NCI-H187 treated with DMSO at 0.1 percent for 48 hours (cell line): Measurements from ENCODE around the gene RCE1.

Experiments used
- DNase-seq: peaks from one replicate; lab custom pipeline; 2025; lab: John Stamatoyannopoulos, UW

RCE1 gene

GRCh38 chr11:66868726-66869566, 25.7 kb downstream of the RCE1 start:
- DNase-seq, result no peak

- no peak for DNase-seq
These were observed 26.3 kb downstream of the RCE1 start for GRCh38 chr11:66869567-66869870.

DNA sequence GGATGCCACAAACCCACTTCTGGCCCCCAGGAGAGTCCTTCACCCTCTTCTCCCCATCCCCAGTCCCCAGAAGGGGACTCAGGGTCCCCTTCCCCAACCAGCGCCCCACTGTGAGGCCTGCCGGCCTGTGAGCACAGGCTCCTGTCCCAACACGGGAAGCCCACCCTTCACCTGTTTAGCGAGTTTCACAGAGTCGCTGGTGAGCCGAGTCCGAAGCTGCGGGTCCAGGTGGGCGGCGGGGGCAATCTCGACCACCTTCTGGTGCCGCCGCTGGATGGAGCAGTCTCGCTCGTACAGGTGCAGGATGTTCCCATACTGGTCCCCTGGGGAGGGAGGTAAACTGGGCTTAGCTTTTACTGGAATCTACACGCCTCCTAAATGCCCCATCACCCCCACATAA, 26.9 kb downstream of the RCE1 start:
- no peak for DNase-seq

GRCh38 chr11:66870616-66871520, 27.6 kb downstream of the RCE1 start:
- DNase-seq, result no peak

DNA sequence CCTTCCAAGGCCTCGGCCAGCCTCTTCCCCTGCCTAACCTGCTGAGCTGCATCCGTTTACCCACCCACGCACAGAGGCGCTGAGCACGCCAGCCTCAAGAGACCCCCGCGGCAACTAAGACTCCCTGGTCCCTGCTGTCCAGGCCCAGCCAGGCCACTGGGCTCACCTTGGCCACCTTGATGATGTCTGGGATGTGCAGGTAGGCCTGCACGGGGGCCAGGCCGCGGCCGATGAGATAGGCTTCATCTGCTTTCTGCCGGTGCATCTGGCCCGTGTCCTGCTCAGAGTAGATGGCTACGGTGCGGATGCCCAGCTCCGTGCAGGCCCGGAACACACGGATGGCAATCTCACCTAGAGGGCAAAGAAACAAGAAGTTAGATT, 28.3 kb downstream of the RCE1 start:
- DNase-seq, result no peak

GRCh38 chr11:66874232-66874631, 31.0 kb downstream of the RCE1 start:
- no peak for DNase-seq

- DNase-seq, result no peak
These were observed 32.1 kb downstream of the RCE1 start for GRCh38 chr11:66875378-66875777.

DNA sequence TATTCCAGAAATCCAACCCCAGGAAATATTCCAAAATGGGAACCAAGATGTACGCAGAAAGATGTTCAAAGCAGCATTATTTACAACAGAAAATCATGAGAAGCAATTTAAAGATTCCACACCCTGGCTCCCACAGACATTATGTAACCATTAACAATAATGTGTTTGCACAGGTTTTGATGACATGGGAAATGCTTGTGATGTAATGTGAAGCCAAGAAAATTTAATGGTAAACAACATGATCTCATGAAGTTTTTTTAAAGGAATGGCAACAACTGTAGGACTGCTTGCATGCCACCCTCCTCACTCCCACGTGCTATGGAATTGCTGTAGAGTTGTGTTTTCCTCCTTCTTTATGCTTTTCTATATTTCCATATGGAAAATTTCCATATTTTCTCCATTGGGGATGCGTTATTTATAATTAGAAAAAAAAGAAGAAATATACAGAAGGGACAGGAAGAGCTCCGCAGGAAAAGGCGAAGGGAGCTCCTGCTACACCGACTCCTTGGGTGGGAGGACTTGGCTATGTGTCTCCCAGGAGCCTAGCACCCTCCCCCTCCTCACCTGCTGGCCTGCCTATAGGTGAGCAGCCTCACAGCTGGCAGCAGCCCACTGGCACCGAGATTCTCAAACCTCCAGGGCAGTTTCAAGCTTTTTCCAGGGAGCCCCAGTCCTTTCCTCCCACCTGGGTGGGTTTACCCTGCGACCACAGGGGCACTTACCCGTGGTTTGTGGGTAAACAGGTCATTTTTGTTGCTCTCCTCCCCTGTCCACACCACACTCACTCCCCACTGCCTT, 34.5 kb downstream of the RCE1 start:
- no peak for DNase-seq

- no peak for DNase-seq
These were observed 35.2 kb downstream of the RCE1 start for GRCh38 chr11:66878474-66878873.

GRCh38 chr11:66879000-66879399, 35.8 kb downstream of the RCE1 start:
- no peak for DNase-seq

DNA sequence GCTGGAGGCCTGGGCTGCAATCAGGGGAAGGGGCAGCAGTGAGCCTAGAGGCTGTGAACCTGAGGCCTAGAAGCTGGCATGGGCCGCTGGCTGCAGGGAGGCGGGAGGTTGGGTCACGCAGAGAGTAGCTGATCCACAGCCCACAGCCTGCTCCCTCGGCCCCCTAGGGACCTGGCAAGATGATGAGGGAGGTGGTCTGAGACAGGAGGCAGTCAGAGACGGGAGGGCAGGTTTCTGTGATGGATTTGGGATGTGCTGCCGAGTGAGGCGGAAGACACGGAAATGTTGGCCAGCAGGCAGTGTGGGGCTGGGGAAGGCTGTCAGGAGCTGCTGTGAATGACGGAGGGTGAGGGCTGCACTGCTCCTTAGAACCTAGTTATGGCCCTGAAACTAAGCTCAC, 36.3 kb downstream of the RCE1 start:
- no peak for DNase-seq

GRCh38 chr11:66879999-66880398, 36.8 kb downstream of the RCE1 start:
- DNase-seq, result no peak

DNA sequence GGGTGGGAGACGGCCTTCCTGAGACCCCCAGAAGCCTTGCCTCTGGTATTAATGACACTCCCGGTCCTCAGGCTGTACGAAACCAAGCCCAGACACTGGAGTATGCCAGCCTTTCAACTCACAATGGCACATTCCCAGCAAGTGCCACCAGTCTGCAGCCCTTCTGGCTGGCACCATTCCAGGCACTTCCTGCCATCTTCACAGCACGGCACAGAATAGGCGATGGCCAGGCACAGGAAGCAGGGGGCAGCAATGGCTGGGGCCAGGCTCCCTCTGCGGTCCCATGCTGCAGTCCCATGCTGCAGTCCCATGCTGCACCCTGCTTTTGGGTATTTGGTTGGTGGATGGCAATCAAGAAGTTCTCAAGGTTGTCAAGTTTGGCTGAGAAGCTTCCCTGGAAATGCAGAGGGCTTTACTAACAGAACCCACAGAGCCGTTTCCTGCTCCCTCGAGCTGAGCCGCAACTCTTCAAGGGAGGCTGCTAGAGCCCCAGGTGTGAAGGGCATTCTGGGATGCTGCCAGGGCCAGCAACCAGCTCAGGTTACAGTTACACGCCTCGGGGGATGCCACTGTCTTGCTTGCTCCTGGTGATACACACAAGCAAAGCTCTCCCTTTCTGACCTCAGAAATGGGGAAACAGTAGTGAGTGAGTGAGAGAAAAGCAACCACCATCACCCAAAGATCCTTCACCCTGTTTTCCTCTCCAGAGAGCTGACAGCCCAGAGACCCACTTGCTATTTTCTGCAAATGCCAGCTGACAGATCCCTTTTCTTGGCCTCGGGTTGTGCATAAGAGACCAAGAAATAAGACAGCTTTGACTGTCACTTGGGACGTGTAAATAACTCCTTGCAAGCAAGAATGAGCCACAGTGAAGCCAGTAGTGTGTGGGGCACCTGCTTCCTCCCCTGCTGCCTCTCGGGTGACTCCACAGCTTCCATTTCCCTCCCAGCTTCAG, 37.5 kb downstream of the RCE1 start:
- DNase-seq, result peak; percentile 35

- no peak for DNase-seq
These were observed 38.2 kb downstream of the RCE1 start for GRCh38 chr11:66881451-66881835.

- no peak for DNase-seq
These were observed 38.7 kb downstream of the RCE1 start for GRCh38 chr11:66881927-66882452.

- DNase-seq, result no peak
These were observed 39.3 kb downstream of the RCE1 start for GRCh38 chr11:66882561-66883015.

GRCh38 chr11:66883016-66883965, 40.0 kb downstream of the RCE1 start:
- DNase-seq, result no peak

- no peak for DNase-seq
These were observed 41.2 kb downstream of the RCE1 start for GRCh38 chr11:66884443-66884842.

GRCh38 chr11:66885469-66885868, 42.2 kb downstream of the RCE1 start:
- no peak for DNase-seq

DNA sequence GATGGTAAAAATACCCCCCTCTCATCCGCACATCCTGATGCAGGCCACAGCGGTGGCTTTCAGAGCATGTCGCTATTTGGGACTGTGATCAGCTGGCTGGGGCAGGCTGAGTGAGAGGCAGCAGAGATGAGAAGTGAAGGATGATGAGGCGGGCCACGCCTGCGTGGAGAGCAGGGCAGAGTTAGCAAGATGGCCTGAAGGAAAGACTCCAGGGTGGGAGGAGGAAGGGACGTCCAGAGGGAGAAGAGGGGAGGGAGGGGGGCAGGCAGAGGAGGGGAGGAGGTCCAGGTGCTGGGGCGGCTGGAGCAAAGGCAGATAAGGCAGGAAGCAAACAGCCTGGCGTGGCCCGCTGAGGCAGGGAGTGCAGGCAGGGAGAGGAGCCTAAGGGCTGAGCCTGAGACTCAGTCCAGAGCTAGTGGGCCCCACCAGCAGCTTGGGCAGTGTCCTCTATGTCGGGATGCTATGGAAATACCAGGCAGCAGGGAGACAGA, 42.8 kb downstream of the RCE1 start:
- DNase-seq, result no peak
